GM19043 (cell line): ENCODE data around the gene GPR4.
A peak's percentile ranks its signal among the peaks of the same experiment; 100 is the strongest.
"Not testable (repeated sequence)": the region's sequence is repeated elsewhere in the genome, so short reads cannot be mapped to it uniquely, and the experiment has no call there.

Source experiments
- ATAC-seq: cut with Tn5 transposase; IDR thresholded peaks from one replicate; pipeline ENCODE4 v1.9.1; 2021; ENCODE audit warnings: low read depth; ENCODE audit not compliant: unreplicated experiment

Gene GPR4

DNA sequence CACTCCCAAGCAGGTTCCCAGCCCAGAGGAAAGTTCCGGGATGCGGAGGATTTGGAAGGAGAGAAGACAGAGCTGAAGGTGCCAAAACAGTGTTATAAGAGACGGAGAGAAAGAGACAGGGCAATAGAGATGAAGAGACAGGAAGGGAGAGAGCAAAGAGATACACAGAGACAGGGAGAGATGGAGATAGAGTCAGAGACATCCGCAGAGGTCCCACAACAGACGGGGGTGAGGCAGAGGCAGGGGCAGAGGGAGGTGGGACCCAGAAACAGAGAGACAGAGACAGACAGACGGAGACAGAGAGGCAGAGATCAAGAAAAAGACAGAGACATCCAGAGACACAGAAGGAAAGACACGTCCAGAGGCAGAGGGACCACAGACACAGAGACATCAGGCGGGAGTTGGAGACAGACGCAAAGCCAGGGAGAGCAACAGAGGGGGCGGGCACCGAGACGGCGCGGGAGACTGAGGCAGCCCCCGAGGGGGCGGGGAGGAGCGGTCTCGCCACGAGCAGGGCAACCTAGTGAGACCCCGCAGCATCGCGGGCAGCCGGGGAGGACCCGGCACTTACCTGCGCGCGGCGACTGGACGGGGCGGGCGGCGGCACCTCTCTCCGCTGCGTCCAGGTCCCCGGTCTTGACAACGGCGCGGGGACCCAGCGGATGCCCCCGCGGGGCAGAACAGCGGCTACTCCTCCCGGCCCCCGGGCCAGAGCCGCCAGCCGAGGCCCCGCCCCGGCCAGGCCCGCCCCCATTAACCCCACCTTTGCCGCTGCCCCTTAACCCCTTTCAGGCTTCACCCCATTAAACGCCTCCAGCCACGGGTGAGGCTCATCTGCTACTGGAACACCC lies at the start of gene GPR4:
TSS of gene GPR4 (minus strand) at position 689 of the 851 bp plus-strand sequence. CDS start 10,346 bp downstream, outside the sequence.
- ATAC-seq: no peak

DNA sequence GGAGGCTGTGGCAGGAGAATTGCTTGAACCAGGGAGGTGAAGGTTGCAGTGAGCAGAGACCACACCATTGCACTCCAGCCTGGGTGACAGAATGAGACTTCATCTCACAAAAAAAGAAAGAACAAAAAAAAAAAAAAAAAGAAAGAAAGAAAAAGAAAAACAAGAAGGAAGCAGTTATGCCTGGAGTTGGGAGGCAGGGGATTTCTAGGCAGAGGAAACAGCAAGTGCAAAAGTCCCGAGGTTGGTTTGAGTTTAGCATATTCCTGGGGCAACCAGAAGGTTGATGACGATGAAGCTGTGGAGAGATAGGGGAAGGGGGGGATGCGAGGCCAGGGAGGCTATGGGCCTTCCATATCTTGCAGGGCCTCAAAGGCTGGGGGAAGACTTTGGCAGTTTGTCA lies 48.7 kb upstream of the GPR4 start:
- ATAC-seq: no peak

DNA sequence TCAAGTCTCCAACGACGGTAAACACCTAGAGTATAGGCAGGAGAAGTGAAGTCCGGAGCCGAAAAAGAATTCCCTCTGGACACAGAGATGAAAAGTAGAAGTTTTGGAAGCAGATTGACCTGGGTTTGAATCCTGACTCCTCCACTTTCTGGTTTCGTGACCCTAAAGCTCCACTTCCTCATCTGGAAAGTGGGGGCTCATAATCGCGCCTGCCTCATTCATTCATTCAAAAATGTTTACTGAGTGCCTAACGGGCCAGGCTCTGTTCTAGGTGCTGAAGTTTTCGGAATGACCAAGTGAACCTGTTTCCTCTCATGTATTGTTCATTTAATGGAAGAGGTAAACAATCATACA lies 44.3 kb upstream of the GPR4 start:
- no peak for ATAC-seq

DNA sequence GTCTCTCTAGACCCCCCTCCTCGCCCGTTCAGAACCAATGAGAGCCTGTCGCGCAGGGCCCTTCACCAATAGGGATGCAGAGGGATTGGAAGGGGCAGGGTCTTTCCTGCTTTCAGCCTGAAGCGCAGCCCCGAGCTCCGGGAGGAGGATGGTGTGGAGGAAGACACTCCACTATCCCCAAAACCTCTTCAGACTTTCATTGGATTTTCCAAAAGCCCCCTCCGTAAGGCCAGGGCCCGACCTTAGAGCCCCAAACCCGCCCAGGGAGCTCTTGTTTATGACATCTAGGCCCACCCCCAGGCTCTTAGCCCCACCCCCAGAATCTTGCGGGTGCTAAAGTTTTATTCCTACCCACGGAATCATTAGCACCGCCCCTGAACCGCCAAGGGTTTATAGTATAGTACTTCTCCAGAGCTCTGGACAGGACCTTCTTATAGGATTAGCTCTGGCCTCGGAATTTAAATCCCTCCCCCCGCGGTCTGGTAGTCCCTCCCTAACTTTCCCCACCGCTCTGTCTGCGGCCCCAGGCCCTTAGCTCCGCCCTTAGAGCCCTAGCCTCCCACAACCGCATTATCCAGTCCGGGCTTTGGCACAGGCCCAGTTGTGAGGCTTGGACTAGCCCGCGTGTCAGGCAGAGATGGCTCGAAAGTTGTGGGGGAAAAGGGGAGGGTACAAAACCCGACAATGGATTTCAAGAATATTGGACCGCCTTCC lies 43.8 kb upstream of the GPR4 start:
- no peak for ATAC-seq

GRCh38 chr19:45645068-45645630 lies 43.1 kb upstream of the GPR4 start:
- no peak for ATAC-seq

GRCh38 chr19:45643927-45644771 lies 42.1 kb upstream of the GPR4 start:
- no peak for ATAC-seq

DNA sequence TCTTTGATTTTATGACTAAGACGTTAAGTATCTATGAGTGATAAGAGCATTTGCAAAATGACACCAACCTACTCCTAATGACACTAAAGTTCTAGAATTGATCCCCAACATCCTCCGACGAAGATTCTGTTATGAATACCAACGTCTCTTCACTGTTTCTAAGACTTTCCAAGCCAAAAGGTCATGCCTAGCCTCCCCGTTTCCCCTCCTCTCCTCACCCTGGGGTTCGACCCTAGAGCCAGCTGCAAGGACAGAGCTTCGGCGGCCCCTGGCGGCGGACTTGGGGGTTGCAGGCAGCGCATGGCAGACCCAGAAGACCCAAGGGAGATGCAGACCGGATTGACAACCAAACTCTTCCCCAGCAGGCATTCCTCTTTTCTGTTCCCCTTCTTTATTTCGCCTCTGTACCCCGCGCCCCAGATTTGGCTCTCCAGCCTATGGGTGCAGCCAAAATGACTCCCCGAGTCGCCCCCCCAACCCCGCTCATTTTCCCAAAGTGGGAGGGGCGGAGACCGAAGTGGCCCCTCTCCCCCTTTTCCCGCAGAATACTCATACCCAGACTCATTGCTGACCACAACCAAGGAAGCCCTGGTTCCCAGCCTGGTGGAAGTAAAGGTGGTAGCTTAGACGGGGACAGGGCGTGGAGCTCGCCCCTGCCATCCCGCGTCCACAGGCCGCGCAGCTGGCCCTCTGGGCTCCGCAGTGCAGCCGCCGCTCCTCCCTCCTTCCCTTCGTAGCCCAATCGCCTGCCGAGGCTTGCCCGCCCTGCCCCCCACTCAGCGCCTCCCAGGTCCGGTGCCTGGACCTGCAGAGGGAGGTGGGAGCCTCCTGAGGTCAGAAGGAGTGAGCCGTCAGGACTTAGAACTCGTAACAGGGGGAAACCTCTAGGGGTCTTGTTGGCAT lies 41.3 kb upstream of the GPR4 start:
- no peak for ATAC-seq

- ATAC-seq: peak; percentile 36
Observed at GRCh38 chr19:45641274-45642105, 39.5 kb upstream of the GPR4 start.

DNA sequence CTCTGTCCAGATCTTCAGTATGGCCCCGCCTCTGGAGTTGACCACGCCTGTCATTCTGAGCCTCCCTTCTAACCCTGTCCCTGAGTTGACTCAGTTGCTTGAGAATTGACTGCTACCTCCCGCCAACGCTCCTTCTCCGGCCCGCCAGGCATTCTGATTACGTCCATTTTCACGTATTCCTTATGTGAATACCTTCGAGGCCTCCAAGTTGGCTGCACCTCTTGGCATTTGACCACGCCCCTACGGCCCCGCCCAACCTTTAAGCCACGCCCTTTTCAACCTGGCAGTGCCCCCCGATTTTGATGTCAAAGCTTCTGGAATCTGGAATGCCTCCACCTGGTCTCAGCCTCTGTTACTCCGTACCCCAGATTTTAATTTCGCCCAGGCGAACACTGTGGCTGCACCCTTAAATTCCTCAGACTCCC lies 38.8 kb upstream of the GPR4 start:
- ATAC-seq: no peak

GRCh38 chr19:45638930-45639729 lies 37.1 kb upstream of the GPR4 start, which contains the start of gene EML2:
TSS of gene EML2 (minus strand) at chr19:45639397. CDS start at chr19:45639376, 21 bp downstream.
- no peak for ATAC-seq

DNA sequence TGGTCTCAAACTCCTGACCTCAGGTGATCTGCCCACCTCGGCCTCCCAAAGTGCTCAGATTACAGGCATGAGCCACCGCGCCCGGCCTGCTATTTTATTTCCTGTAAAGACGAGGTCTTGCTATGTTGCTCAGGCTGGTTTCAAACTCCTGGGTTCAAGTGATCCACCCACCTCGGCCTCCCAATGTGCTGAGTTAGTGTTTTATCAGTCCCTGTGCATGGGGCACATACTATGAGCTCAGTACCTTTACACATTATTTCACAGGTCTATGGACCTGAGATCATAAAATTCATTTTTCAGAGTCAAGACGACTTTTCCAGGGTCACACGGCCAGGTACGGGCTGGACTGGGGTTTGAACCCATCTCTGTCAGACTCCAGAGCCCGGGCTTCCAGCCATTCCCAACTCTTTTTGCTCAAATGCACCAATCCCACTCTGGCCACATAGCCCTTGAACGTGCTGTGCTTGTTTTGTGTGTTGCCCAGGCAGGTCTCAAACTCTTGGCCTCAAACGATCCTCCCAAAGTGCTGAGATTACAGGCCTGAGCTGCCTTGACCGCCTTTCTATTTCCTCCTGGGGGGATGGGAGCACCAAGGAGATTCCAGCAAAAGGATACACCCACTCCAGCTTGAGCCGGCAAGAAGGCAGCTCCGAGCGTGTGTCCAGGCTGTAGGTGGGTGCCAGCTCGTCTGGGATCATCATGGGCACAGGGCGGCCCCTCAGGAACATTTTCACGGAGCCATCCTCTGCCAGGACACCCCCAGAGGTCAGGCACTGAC lies 36.1 kb upstream of the GPR4 start:
- no peak for ATAC-seq

DNA sequence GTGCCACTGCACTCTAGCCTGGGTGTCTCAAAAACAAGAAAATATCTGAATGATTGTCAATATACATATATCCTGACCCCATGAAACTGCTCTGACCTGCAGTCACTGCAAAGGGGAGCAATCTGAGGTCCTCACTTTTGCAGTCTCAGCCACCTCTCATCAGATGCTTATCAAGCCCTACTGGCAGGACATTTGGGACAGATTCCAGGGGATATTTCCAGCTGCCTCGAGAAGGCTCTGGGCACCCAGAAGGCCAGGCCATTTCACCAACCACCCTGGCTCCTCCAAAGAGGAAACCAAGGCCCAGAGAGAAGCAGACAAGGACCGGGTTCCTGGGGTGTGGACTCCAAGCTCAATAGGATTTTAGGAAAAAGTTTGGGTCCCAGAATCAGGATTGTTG lies 34.9 kb upstream of the GPR4 start:
- no peak for ATAC-seq

GRCh38 chr19:45636275-45636674 lies 34.3 kb upstream of the GPR4 start:
- no peak for ATAC-seq

DNA sequence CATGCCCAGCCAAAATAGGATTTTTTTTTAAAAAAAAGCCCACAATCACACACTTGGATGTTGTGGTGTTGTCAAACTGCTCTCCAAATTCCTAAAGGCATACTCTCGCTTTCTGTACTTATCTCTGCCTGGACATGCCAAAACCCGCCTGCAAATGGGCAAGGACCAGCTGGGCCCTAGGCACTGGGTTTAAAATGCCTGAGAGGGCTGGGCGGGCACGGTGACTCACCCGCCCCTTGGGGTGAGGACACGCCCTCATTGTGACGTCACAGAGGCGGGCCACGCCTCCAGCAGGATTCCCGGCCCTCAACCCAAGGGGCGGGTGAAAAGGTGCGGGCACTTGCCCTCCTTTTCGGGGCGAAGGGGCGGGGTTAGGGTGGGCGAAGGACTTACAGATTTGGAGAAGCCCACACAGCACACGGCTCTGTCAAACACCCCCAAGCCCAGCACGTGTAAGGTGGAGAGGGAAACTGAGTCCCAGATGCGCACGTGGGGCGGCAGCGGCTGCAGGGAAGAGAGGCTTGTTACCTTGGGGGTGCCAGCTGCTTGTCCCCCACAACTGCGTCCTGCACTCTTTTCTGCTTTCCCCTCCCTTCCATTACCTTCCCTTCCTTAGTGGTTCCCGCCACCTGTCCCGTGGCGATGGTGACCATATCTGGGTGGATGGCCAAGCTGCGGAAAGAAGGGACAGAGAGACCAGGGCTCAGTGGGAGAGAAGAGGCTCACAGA lies 30.6 kb upstream of the GPR4 start:
- no peak for ATAC-seq

- no peak for ATAC-seq
Observed at GRCh38 chr19:45630463-45630862, 28.5 kb upstream of the GPR4 start.

- ATAC-seq: no peak
Observed at GRCh38 chr19:45629704-45630103, 27.7 kb upstream of the GPR4 start.

DNA sequence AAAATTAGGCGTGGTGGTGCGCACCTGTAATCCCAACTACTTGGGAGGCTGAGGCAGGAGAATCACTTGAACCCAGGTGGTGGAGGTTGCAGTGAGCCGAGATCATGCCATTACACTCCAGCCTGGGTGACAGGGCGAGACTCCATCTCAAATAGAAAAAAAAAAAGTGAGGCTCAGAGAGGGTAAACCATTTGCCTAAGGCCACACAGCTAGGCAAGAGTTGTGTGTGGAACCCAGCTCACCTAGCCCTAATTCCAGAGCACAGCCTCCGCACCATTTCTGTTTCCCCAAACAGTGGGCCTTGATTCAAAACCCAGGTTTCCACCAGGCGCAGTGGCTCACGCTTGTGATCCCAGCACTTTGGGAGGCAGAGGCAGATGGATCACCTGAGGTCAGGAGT lies 26.2 kb upstream of the GPR4 start:
- ATAC-seq: not testable (repeated sequence)
